ENCODE measurements around the gene ERCC4.

ERCC4 gene

DNA sequence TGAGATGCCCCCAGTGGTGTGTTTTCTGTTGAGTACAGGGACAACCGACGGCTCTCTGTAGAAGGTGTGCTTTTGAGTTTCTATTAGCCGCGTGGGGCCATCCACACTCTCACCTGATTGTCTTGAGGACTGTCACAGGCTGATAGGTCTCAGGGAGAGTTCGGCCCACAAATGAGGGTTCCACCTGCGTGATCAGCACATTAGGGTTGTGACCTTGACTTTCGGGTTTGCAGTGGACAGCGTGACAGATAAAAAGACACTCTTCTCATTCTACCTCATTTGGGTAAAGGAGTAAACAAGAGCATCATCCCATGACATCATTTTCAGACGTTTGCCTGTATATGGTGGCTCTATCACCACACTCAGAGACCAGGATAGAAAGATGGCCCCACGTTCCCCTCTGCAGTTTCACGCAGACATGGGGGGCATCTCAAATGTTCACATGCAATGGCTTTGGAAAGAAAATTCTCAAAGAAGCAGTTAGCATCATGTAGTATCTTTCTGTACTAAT, 76.9 kb downstream of the ERCC4 start:
- no peak for DNase-seq

DNA sequence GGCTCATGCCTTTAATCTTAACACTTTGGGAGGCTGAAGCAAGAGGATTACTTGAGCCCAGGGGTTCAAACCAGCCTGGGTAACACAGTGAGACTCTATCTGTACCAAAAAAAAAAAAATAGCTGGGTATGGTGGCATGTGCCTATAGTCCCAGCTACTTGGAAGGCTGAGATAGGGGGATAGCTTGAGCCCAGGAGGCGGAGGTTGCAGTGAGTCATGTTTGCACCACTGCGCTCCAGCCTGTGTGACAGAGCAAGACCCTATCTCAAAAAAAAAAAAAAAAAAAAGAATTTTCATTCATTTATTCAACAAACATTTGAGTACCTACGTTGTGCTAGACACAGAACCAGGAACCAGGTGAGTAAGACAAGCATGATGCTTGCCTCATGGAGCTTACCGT, 77.6 kb downstream of the ERCC4 start:
- DNase-seq: no peak

DNA sequence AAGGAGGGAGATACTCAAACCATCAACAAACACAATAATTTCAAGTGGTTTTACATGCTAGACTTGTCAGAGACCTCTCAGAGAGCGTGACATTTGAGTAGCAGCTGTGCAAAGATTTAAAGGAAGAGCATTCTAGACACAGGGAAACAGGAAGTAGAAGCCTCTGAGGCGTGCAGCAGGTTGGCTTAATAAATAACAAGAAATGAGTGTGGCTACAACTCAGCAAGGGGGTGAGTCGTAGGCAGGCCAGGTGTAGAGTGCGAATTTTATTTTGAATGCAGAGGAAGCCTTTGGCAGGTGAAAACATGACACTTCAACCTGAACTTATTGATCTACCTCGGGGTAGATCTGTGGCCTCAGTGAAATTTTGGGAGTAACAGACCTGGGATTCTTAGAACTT, 78.0 kb downstream of the ERCC4 start:
- no peak for DNase-seq

DNA sequence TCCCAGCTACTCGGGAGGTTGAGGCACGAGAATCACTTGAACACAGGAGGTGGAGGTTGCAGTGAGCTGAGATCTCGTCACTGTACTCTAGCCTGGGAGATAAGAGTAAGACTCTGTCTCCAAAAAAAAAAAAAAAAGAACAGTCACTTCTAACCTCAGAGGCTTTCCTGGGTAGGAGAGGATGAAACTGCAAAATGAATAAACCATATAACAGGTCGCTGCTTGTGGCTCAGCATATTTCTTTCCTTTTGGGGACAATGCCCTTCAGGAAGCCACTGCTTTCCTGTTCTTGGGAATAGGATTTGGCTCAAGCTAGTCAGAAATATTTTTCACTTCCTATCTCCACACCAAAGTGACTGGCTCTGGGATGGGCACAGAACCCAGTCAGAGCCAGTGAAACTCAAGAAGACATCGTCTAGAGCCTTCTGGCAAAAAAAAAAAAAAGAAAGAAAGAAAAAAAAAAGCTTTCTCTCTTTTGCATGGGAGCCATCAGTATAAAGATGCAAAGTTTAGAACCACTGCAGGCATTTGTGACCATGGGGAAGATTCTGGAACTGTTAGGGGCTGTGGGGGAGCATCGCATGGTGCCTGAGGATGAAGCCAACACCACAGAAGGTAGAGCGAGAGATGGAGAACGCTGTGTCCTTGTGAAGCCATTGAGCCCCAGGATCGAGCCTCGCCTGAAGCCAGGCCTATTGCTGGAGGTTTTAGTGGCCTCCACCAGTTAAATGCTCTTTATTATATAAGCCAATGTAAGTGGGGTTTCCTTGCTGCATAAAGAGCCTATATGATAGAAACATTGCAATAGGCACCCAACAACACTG, 79.3 kb downstream of the ERCC4 start:
- no peak for DNase-seq

DNA sequence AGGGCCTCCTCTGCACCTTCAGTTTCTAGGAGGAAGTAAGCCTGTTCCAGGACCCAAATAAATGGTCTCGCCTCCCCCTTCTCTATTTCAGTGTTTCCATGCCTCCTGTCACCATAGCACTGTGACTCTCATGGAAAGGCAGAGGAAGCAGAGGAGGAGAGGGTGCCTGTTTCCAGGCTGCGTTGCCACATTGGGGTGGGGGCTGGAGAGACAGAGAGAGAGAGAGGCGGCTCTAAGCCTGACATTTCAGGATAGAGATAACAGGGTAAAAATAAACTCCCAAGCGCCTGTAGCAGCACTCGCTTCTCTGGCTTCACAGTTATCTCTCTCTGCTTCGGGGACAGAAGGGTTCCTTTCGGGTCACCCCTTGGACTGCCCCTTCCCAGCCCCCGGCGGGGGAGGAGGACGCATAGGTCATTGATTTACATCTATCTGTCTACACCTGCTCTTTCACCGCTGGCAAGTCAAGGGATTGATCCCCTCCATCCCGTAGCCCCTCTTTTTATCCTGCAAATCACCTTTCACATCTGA, 80.0 kb downstream of the ERCC4 start:
- no peak for DNase-seq

DNA sequence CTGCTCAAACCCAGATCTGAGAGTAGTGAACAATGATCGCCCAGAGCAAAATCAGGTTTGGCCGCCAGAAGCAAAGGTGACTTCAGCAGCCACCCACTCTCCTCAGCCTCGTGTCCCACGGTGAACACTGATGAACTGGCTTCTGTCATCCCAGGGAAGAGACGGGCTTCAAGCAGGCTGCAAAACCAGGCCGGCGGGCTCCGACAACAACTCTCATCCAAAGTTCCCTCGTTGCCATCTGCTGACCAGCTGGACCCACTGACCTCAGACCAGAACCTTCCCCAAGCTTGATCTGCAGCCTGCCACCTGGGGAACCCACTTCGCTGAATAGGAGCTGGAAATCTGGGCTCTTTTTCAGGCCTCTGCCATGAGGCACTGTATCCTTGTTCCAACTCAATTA, 81.6 kb downstream of the ERCC4 start:
- no peak for DNase-seq

Data from fibroblast of upper back skin (primary cell).